ENCODE results near the gene KCNH5.

KCNH5 gene

DNA sequence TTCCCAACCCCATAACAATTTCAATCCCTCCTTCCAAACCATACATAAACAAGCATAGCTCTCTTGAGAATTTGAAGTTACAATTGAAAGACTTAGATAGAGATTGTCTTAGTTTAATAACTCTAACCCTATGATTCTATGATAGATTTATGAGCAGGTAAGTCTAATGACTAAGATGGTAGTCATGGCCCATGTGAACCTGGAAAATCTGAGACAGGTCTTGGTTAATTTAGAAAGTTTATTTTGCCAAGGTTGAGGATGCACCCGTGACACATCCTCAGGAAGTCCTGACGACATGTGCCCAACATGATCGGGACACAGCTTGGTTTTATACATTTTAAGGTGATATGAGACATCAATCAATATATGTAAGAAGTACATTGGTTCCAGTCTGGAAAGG lies 248.8 kb downstream of the KCNH5 start:
- TF ChIP-seq TAF1 (IDR thresholded peaks at IDR 0.05; ENCODE audit: borderline replicate concordance, insufficient read depth, low read length) (no peak), SIN3A (IDR thresholded peaks at IDR 0.05; ENCODE audit: borderline replicate concordance, insufficient read depth, low read length) (no peak), FOXP2 (optimal IDR thresholded peaks at IDR 0.05; ENCODE audit: borderline replicate concordance, extremely low read depth, extremely low read length, insufficient read depth) (no peak), POLR2AphosphoS5 (IDR thresholded peaks at IDR 0.05; ENCODE audit: low read depth, low read length) (no peak)
- TF ChIP-seq, protein P1, sequence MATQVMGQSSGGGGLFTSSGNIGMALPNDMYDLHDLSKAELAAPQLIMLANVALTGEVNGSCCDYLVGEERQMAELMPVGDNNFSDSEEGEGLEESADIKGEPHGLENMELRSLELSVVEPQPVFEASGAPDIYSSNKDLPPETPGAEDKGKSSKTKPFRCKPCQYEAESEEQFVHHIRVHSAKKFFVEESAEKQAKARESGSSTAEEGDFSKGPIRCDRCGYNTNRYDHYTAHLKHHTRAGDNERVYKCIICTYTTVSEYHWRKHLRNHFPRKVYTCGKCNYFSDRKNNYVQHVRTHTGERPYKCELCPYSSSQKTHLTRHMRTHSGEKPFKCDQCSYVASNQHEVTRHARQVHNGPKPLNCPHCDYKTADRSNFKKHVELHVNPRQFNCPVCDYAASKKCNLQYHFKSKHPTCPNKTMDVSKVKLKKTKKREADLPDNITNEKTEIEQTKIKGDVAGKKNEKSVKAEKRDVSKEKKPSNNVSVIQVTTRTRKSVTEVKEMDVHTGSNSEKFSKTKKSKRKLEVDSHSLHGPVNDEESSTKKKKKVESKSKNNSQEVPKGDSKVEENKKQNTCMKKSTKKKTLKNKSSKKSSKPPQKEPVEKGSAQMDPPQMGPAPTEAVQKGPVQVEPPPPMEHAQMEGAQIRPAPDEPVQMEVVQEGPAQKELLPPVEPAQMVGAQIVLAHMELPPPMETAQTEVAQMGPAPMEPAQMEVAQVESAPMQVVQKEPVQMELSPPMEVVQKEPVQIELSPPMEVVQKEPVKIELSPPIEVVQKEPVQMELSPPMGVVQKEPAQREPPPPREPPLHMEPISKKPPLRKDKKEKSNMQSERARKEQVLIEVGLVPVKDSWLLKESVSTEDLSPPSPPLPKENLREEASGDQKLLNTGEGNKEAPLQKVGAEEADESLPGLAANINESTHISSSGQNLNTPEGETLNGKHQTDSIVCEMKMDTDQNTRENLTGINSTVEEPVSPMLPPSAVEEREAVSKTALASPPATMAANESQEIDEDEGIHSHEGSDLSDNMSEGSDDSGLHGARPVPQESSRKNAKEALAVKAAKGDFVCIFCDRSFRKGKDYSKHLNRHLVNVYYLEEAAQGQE (IDR thresholded peaks at IDR 0.05; ENCODE audit: insufficient read depth in 1 of 2, low read depth in 2 of 2, low read length in 2 of 2), result no peak

DNA sequence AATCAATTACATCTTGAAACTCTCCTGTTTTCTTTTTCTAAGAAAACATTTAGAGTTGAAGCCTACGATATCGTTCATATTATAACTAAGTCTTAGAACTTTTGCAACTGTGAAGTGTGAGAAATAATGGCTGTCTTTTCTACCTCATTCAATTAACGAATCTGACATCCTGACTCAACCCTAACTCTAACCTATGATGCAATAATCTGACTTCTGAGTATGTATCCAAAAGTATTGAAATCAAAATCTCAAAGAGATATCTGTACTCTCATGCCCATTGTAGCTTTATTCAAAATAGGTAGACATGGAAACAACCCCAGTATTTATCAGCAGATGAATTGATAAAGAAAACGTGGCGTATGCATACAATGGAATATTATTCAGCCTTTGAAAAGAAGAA lies 252.7 kb downstream of the KCNH5 start:
- TF ChIP-seq, protein P1 (IDR thresholded peaks at IDR 0.05; ENCODE audit: insufficient read depth in 1 of 2, low read depth in 2 of 2, low read length in 2 of 2), result no peak
- no peak for TF ChIP-seq TAF1 (IDR thresholded peaks at IDR 0.05; ENCODE audit: borderline replicate concordance, insufficient read depth, low read length)
- no peak for TF ChIP-seq SIN3A (IDR thresholded peaks at IDR 0.05; ENCODE audit: borderline replicate concordance, insufficient read depth, low read length)
- TF ChIP-seq POLR2AphosphoS5 (IDR thresholded peaks at IDR 0.05; ENCODE audit: low read depth, low read length), result no peak
- no peak for TF ChIP-seq FOXP2 (optimal IDR thresholded peaks at IDR 0.05; ENCODE audit: borderline replicate concordance, extremely low read depth, extremely low read length, insufficient read depth)

DNA sequence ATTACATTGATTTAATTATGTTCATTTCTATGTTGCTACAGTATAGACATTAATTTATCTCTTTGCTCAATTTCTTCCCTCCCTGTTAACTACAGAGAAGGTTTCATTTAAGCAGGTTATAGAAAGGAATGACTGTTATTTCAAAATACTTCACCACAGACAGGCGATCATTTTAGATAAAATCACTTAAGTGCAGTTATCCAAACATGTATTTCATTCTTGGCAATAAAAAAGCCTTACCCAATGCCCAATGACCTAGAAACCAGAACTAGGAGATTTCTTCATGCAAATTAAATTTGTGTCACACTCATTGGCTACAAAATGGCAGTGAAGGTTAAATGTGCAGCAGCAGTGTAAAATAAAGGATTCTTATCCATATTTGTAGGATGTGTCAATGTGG lies 266.4 kb downstream of the KCNH5 start:
- TF ChIP-seq FOXP2 (optimal IDR thresholded peaks at IDR 0.05; ENCODE audit: borderline replicate concordance, extremely low read depth, extremely low read length, insufficient read depth), result no peak
- TF ChIP-seq, protein P1 (IDR thresholded peaks at IDR 0.05; ENCODE audit: insufficient read depth in 1 of 2, low read depth in 2 of 2, low read length in 2 of 2), result no peak
- no peak for TF ChIP-seq SIN3A (IDR thresholded peaks at IDR 0.05; ENCODE audit: borderline replicate concordance, insufficient read depth, low read length)
- TF ChIP-seq TAF1 (IDR thresholded peaks at IDR 0.05; ENCODE audit: borderline replicate concordance, insufficient read depth, low read length), result no peak
- TF ChIP-seq POLR2AphosphoS5 (IDR thresholded peaks at IDR 0.05; ENCODE audit: low read depth, low read length), result no peak

DNA sequence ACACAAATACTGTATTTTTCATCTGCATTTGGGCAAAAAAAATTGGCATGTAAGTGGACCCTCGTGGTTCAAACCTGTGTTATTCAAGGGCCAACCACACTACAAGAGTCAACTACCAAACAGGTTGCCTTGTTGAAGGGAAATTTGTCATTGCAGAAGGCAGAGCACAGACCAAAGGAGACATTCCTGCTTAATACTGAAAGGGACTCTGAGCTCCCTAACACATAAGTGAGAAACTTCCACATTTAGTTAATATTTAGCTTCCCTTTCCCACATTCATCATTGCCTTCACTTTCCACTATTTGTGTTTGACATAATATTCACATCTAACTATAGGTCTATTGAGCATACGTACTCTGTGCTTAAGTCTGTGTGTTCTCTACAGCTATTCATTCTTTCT lies 266.9 kb downstream of the KCNH5 start:
- TF ChIP-seq FOXP2 (optimal IDR thresholded peaks at IDR 0.05; ENCODE audit: borderline replicate concordance, extremely low read depth, extremely low read length, insufficient read depth) (no peak), SIN3A (IDR thresholded peaks at IDR 0.05; ENCODE audit: borderline replicate concordance, insufficient read depth, low read length) (no peak), TAF1 (IDR thresholded peaks at IDR 0.05; ENCODE audit: borderline replicate concordance, insufficient read depth, low read length) (no peak), POLR2AphosphoS5 (IDR thresholded peaks at IDR 0.05; ENCODE audit: low read depth, low read length) (no peak)
- TF ChIP-seq, protein P1 (IDR thresholded peaks at IDR 0.05; ENCODE audit: insufficient read depth in 1 of 2, low read depth in 2 of 2, low read length in 2 of 2), result no peak

DNA sequence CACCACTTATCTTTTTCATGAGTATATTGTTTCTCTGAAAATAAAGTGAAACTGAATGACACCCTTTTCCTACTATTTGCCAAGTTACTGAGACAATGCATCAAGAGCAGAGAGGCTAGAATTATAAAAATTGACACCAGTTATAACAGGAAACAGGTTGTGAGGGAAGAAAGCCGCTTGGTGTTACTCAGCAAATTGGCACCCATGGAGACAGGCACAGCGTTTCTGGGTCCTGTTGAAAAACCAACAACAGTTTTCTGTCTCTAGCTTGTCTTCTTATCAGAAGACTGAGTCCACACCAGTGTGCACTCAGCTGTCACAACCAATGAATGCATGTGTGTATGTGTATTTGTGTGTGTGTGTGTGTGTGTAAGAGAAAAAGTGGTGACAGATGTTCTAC lies 267.7 kb downstream of the KCNH5 start:
- TF ChIP-seq, protein P1 (IDR thresholded peaks at IDR 0.05; ENCODE audit: insufficient read depth in 1 of 2, low read depth in 2 of 2, low read length in 2 of 2), result no peak
- TF ChIP-seq TAF1 (IDR thresholded peaks at IDR 0.05; ENCODE audit: borderline replicate concordance, insufficient read depth, low read length) (no peak), POLR2AphosphoS5 (IDR thresholded peaks at IDR 0.05; ENCODE audit: low read depth, low read length) (no peak), FOXP2 (optimal IDR thresholded peaks at IDR 0.05; ENCODE audit: borderline replicate concordance, extremely low read depth, extremely low read length, insufficient read depth) (no peak), SIN3A (IDR thresholded peaks at IDR 0.05; ENCODE audit: borderline replicate concordance, insufficient read depth, low read length) (no peak)
